ENCODE data around the gene HID1.

HID1 gene

GRCh38 chr17:74963656-74964055 lies 8.9 kb downstream of the HID1 start:
- Histone ChIP-seq H3K9me3 (ENCODE audit: control insufficient read depth, insufficient read depth, low read length) (no peaks in the 10 kb centered on the region), H3K4me1 (ENCODE audit: control insufficient read depth, insufficient read depth, low read length) (no peaks in the 10 kb centered on the region), H3K4me3 (ENCODE audit: low read depth, low read length) (no peak overlapping the region), H3K36me3 (ENCODE audit: control insufficient read depth, insufficient read depth, low read length) (no peaks in the 10 kb centered on the region), H3K9ac (ENCODE audit: low read depth, low read length) (no peak overlapping the region), H3K27me3 (ENCODE audit: control insufficient read depth, insufficient read depth, low read length) (peaks cover 7% of the 10 kb centered on the region)

- no peaks in the 10 kb centered on the region for H3K36me3 ChIP-seq (ENCODE audit: control insufficient read depth, insufficient read depth, low read length)
- H3K4me1 ChIP-seq (ENCODE audit: control insufficient read depth, insufficient read depth, low read length), result no peaks in the 10 kb centered on the region
- H3K9me3 ChIP-seq (ENCODE audit: control insufficient read depth, insufficient read depth, low read length), result no peaks in the 10 kb centered on the region
- peaks cover 7% of the 10 kb centered on the region for H3K27me3 ChIP-seq (ENCODE audit: control insufficient read depth, insufficient read depth, low read length)
- no peak overlapping the region for H3K9ac ChIP-seq (ENCODE audit: low read depth, low read length)
- H3K4me3 ChIP-seq (ENCODE audit: low read depth, low read length), result no peak overlapping the region
Observed at GRCh38 chr17:74962622-74963394, 9.8 kb downstream of the HID1 start.

- H3K9me3 ChIP-seq (ENCODE audit: control insufficient read depth, insufficient read depth, low read length), result no peaks in the 10 kb centered on the region
- H3K27me3 ChIP-seq (ENCODE audit: control insufficient read depth, insufficient read depth, low read length), result peaks cover 7% of the 10 kb centered on the region
- no peak overlapping the region for H3K4me3 ChIP-seq (ENCODE audit: low read depth, low read length)
- H3K36me3 ChIP-seq (ENCODE audit: control insufficient read depth, insufficient read depth, low read length), result no peaks in the 10 kb centered on the region
- H3K9ac ChIP-seq (ENCODE audit: low read depth, low read length), result no peak overlapping the region
- no peaks in the 10 kb centered on the region for H3K4me1 ChIP-seq (ENCODE audit: control insufficient read depth, insufficient read depth, low read length)
Observed at GRCh38 chr17:74961657-74962350, 10.8 kb downstream of the HID1 start.

DNA sequence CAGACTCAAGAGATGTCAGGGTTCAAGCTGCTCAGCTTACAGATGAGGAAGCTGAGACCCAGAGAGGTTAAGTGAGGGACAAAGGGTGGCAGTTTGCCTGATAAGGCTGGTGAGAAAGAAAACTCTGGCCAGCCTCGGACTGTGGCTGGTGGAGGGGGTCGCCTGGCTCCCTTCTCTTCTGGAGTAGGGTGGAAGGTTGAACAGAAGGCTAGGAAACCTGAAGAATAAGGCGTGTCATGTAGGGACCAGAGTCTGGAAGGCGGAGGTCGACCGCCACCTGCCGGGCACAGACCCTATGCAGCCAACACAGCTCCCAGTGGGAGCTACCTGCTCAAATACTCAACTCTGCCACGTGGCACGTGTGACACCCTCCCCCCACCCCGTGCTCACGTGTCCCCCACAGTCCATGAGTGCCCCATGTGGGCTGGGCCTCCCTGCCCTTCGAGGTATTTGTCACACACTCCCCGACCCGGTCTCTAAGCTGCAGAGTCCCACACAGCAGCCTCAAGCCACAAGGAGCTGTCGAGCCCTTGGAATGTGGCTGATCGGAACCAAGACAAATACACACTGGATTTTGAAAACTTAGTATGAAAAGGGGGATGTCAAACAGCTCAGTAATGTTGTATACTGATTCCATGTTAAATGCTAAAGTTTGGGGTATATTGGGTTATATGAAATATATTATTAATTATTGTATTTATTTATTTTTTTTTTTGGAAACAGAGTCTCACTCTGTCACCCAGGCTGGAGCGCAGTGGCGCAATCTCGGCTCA lies 11.8 kb downstream of the HID1 start:
- Histone ChIP-seq H3K4me1 (ENCODE audit: control insufficient read depth, insufficient read depth, low read length) (no peaks in the 10 kb centered on the region), H3K4me3 (ENCODE audit: low read depth, low read length) (no peak overlapping the region), H3K9ac (ENCODE audit: low read depth, low read length) (no peak overlapping the region), H3K9me3 (ENCODE audit: control insufficient read depth, insufficient read depth, low read length) (no peaks in the 10 kb centered on the region), H3K36me3 (ENCODE audit: control insufficient read depth, insufficient read depth, low read length) (no peaks in the 10 kb centered on the region), H3K27me3 (ENCODE audit: control insufficient read depth, insufficient read depth, low read length) (peaks cover 7% of the 10 kb centered on the region)

DNA sequence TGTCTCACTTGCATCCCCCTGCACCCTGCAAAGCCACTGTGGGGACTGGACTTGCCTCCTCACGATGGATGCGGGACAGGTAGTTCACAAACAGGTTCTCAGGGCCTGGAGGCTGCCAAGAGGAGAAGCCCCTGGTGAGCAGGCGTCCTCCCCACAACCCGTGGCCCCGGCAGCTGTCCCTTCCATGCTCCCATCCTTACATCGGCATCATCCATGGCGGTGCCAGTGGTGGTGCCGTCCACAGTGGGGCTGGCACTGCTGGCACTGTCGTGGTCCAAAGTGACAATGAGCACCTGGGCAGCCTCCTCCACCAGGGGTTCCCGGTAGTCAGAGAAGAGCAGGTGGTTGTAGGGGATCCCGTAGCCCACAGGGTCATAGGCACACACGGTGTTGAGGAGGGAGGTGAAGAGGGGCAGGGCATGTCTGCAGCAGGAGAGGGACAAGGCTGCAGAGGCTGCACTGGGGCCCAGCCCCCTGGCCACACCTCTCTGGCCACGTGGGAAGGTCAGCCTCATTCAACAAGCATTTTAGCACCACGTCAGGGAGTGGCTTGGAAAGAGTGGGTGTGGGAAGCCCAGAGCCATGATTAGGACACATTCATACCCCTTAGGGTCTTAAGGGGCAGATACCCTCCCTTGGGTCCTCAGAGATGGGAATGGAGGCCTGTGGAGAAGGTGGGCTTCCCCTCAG lies 12.6 kb downstream of the HID1 start:
- Histone ChIP-seq H3K9ac (ENCODE audit: low read depth, low read length) (no peak overlapping the region), H3K36me3 (ENCODE audit: control insufficient read depth, insufficient read depth, low read length) (no peaks in the 10 kb centered on the region), H3K27me3 (ENCODE audit: control insufficient read depth, insufficient read depth, low read length) (peaks cover 7% of the 10 kb centered on the region), H3K4me3 (ENCODE audit: low read depth, low read length) (no peak overlapping the region), H3K9me3 (ENCODE audit: control insufficient read depth, insufficient read depth, low read length) (no peaks in the 10 kb centered on the region), H3K4me1 (ENCODE audit: control insufficient read depth, insufficient read depth, low read length) (no peaks in the 10 kb centered on the region)

GRCh38 chr17:74957935-74958740 lies 14.4 kb downstream of the HID1 start:
- peaks cover 7% of the 10 kb centered on the region for H3K27me3 ChIP-seq (ENCODE audit: control insufficient read depth, insufficient read depth, low read length)
- no peaks in the 10 kb centered on the region for H3K4me1 ChIP-seq (ENCODE audit: control insufficient read depth, insufficient read depth, low read length)
- no peak overlapping the region for H3K4me3 ChIP-seq (ENCODE audit: low read depth, low read length)
- no peaks in the 10 kb centered on the region for H3K36me3 ChIP-seq (ENCODE audit: control insufficient read depth, insufficient read depth, low read length)
- no peak overlapping the region for H3K9ac ChIP-seq (ENCODE audit: low read depth, low read length)
- H3K9me3 ChIP-seq (ENCODE audit: control insufficient read depth, insufficient read depth, low read length), result no peaks in the 10 kb centered on the region

DNA sequence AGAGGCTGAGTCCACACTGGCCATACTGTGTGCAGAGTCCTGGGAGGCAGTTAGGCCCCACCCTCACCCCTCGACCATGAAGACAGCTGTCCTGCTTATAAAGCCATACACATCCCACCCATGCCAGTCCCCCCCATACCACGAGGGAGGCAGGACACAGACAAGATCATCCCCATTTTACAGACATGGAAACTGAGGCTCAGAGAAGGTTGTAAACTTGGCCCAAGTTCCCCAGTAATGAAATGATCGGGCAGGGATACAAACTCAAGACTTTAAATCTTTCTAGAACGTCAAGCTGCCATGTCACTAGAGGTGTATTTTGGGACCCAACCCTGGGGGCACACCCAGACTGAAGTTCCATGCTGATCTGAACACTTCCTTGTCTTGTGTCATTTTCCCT lies 16.5 kb downstream of the HID1 start:
- peaks cover 7% of the 10 kb centered on the region for H3K27me3 ChIP-seq (ENCODE audit: control insufficient read depth, insufficient read depth, low read length)
- no peaks in the 10 kb centered on the region for H3K4me1 ChIP-seq (ENCODE audit: control insufficient read depth, insufficient read depth, low read length)
- H3K9me3 ChIP-seq (ENCODE audit: control insufficient read depth, insufficient read depth, low read length), result no peaks in the 10 kb centered on the region
- no peak overlapping the region for H3K9ac ChIP-seq (ENCODE audit: low read depth, low read length)
- H3K4me3 ChIP-seq (ENCODE audit: low read depth, low read length), result no peak overlapping the region
- no peaks in the 10 kb centered on the region for H3K36me3 ChIP-seq (ENCODE audit: control insufficient read depth, insufficient read depth, low read length)

GRCh38 chr17:74954665-74955421 lies 17.7 kb downstream of the HID1 start:
- Histone ChIP-seq H3K4me3 (ENCODE audit: low read depth, low read length) (no peak overlapping the region), H3K9me3 (ENCODE audit: control insufficient read depth, insufficient read depth, low read length) (no peaks in the 10 kb centered on the region), H3K9ac (ENCODE audit: low read depth, low read length) (no peak overlapping the region), H3K27me3 (ENCODE audit: control insufficient read depth, insufficient read depth, low read length) (peaks cover 7% of the 10 kb centered on the region), H3K36me3 (ENCODE audit: control insufficient read depth, insufficient read depth, low read length) (no peaks in the 10 kb centered on the region), H3K4me1 (ENCODE audit: control insufficient read depth, insufficient read depth, low read length) (no peaks in the 10 kb centered on the region)

- no peak overlapping the region for H3K9ac ChIP-seq (ENCODE audit: low read depth, low read length)
- no peaks in the 10 kb centered on the region for H3K36me3 ChIP-seq (ENCODE audit: control insufficient read depth, insufficient read depth, low read length)
- no peaks in the 10 kb centered on the region for H3K4me1 ChIP-seq (ENCODE audit: control insufficient read depth, insufficient read depth, low read length)
- peaks cover under 1% of the 10 kb centered on the region for H3K27me3 ChIP-seq (ENCODE audit: control insufficient read depth, insufficient read depth, low read length)
- H3K9me3 ChIP-seq (ENCODE audit: control insufficient read depth, insufficient read depth, low read length), result no peaks in the 10 kb centered on the region
- no peak overlapping the region for H3K4me3 ChIP-seq (ENCODE audit: low read depth, low read length)
Observed at GRCh38 chr17:74954115-74954514, 18.4 kb downstream of the HID1 start.

GRCh38 chr17:74953134-74953687 lies 19.3 kb downstream of the HID1 start:
- Histone ChIP-seq H3K27me3 (ENCODE audit: control insufficient read depth, insufficient read depth, low read length) (no peaks in the 10 kb centered on the region), H3K9ac (ENCODE audit: low read depth, low read length) (no peak overlapping the region), H3K36me3 (ENCODE audit: control insufficient read depth, insufficient read depth, low read length) (no peaks in the 10 kb centered on the region), H3K4me1 (ENCODE audit: control insufficient read depth, insufficient read depth, low read length) (no peaks in the 10 kb centered on the region), H3K9me3 (ENCODE audit: control insufficient read depth, insufficient read depth, low read length) (no peaks in the 10 kb centered on the region), H3K4me3 (ENCODE audit: low read depth, low read length) (no peak overlapping the region)

Data from iPS-15b (cell line).